ENCODE results near the gene RBFOX1. TPM values are rescaled to one million over a fixed set of nuclear protein-coding genes. Genes with fewer than 3 reads are reported as not detected.

RBFOX1 gene
- polyA plus RNA-seq, 1 donor from 2014 or later = 56.8 TPM

- Histone ChIP-seq H2AFZ (ENCODE audit: low read depth, low read length) (no peak overlapping the region), H3K9me3 (ENCODE audit: low read length) (no peaks in the 10 kb centered on the region)
Observed at GRCh38 chr16:7689234-7689633, 356.6 kb downstream of the RBFOX1 start.

GRCh38 chr16:7691533-7691932 lies 358.9 kb downstream of the RBFOX1 start:
- H3K27ac ChIP-seq (ENCODE audit: low read length) = no peak overlapping the region
- no peaks in the 10 kb centered on the region for H3K9me3 ChIP-seq (ENCODE audit: low read length)
- no peaks in the 10 kb centered on the region for H3K79me2 ChIP-seq (replicated peaks; ENCODE audit: insufficient read depth, low read length)
- H3K36me3 ChIP-seq (ENCODE audit: insufficient read depth, low read length) = no peaks in the 10 kb centered on the region
- H3K9ac ChIP-seq (ENCODE audit: low read length) = no peak overlapping the region
- no peak overlapping the region for H2AFZ ChIP-seq (ENCODE audit: low read depth, low read length)
- TF ChIP-seq POLR2AphosphoS5 (IDR thresholded peaks at IDR 0.05) (no peak), EZH2 (IDR thresholded peaks at IDR 0.05; ENCODE audit: borderline replicate concordance, insufficient read depth, low read length, poor library complexity, severe bottlenecking) (no peak), EP300 (conservative IDR thresholded peaks at IDR 0.05; ENCODE audit: poor library complexity, severe bottlenecking) (no peak), TAF1 (IDR thresholded peaks at IDR 0.05; ENCODE audit: low read depth) (no peak), SMC3 (conservative IDR thresholded peaks at IDR 0.05; ENCODE audit: poor library complexity) (no peak), MXI1 (conservative IDR thresholded peaks at IDR 0.05; ENCODE audit: poor library complexity, severe bottlenecking) (no peak), RAD21 (conservative IDR thresholded peaks at IDR 0.05) (no peak), CTCF (IDR thresholded peaks at IDR 0.05; ENCODE audit: poor library complexity, severe bottlenecking) (no peak)
- TF ChIP-seq, protein P1, sequence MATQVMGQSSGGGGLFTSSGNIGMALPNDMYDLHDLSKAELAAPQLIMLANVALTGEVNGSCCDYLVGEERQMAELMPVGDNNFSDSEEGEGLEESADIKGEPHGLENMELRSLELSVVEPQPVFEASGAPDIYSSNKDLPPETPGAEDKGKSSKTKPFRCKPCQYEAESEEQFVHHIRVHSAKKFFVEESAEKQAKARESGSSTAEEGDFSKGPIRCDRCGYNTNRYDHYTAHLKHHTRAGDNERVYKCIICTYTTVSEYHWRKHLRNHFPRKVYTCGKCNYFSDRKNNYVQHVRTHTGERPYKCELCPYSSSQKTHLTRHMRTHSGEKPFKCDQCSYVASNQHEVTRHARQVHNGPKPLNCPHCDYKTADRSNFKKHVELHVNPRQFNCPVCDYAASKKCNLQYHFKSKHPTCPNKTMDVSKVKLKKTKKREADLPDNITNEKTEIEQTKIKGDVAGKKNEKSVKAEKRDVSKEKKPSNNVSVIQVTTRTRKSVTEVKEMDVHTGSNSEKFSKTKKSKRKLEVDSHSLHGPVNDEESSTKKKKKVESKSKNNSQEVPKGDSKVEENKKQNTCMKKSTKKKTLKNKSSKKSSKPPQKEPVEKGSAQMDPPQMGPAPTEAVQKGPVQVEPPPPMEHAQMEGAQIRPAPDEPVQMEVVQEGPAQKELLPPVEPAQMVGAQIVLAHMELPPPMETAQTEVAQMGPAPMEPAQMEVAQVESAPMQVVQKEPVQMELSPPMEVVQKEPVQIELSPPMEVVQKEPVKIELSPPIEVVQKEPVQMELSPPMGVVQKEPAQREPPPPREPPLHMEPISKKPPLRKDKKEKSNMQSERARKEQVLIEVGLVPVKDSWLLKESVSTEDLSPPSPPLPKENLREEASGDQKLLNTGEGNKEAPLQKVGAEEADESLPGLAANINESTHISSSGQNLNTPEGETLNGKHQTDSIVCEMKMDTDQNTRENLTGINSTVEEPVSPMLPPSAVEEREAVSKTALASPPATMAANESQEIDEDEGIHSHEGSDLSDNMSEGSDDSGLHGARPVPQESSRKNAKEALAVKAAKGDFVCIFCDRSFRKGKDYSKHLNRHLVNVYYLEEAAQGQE (IDR thresholded peaks at IDR 0.05; ENCODE audit: borderline replicate concordance) = no peak
- H3K9me2 ChIP-seq (ENCODE audit: insufficient read depth, low read length) = no peaks in the 10 kb centered on the region
- no peak overlapping the region for H3K4me2 ChIP-seq (ENCODE audit: low read length)
- H3K4me3 ChIP-seq (ENCODE audit: low read length) = no peak overlapping the region
- H3F3A ChIP-seq (ENCODE audit: insufficient read depth, low read length, poor library complexity, severe bottlenecking) = no peaks in the 10 kb centered on the region
- no peaks in the 10 kb centered on the region for H3K27me3 ChIP-seq (ENCODE audit: insufficient read depth, low read depth, low read length)
- H4K20me1 ChIP-seq (ENCODE audit: insufficient read depth) = no peaks in the 10 kb centered on the region

More at GRCh38 chr16:7689234-7689633, 356.6 kb downstream of the RBFOX1 start:
- Histone ChIP-seq H3K9ac (ENCODE audit: low read length) (no peak overlapping the region), H3F3A (ENCODE audit: insufficient read depth, low read length, poor library complexity, severe bottlenecking) (no peaks in the 10 kb centered on the region), H3K4me3 (ENCODE audit: low read length) (no peak overlapping the region), H3K79me2 (replicated peaks; ENCODE audit: insufficient read depth, low read length) (no peaks in the 10 kb centered on the region), H3K9me2 (ENCODE audit: insufficient read depth, low read length) (no peaks in the 10 kb centered on the region), H4K20me1 (ENCODE audit: insufficient read depth) (no peaks in the 10 kb centered on the region), H3K27me3 (ENCODE audit: insufficient read depth, low read depth, low read length) (no peaks in the 10 kb centered on the region), H3K4me2 (ENCODE audit: low read length) (no peak overlapping the region), H3K27ac (ENCODE audit: low read length) (no peak overlapping the region), H3K36me3 (ENCODE audit: insufficient read depth, low read length) (no peaks in the 10 kb centered on the region)
- TF ChIP-seq EP300 (conservative IDR thresholded peaks at IDR 0.05; ENCODE audit: poor library complexity, severe bottlenecking) (no peak), MXI1 (conservative IDR thresholded peaks at IDR 0.05; ENCODE audit: poor library complexity, severe bottlenecking) (no peak)

- H3F3A ChIP-seq (ENCODE audit: insufficient read depth, low read length, poor library complexity, severe bottlenecking) = no peaks in the 10 kb centered on the region
- no peaks in the 10 kb centered on the region for H3K36me3 ChIP-seq (ENCODE audit: insufficient read depth, low read length)
- H3K9ac ChIP-seq (ENCODE audit: low read length) = no peak overlapping the region
- H3K4me3 ChIP-seq (ENCODE audit: low read length) = no peak overlapping the region
- no peaks in the 10 kb centered on the region for H3K9me3 ChIP-seq (ENCODE audit: low read length)
- H2AFZ ChIP-seq (ENCODE audit: low read depth, low read length) = no peak overlapping the region
- H3K79me2 ChIP-seq (replicated peaks; ENCODE audit: insufficient read depth, low read length) = no peaks in the 10 kb centered on the region
- H3K27ac ChIP-seq (ENCODE audit: low read length) = no peak overlapping the region
- H3K27me3 ChIP-seq (ENCODE audit: insufficient read depth, low read depth, low read length) = no peaks in the 10 kb centered on the region
- no peak for TF ChIP-seq EZH2 (IDR thresholded peaks at IDR 0.05; ENCODE audit: borderline replicate concordance, insufficient read depth, low read length, poor library complexity, severe bottlenecking)
- no peak overlapping the region for H3K4me2 ChIP-seq (ENCODE audit: low read length)
- H4K20me1 ChIP-seq (ENCODE audit: insufficient read depth) = no peaks in the 10 kb centered on the region
- no peaks in the 10 kb centered on the region for H3K9me2 ChIP-seq (ENCODE audit: insufficient read depth, low read length)
Observed at GRCh38 chr16:7703672-7704071, 371.0 kb downstream of the RBFOX1 start.
